ENCODE results near the gene TRPM7.

DNA sequence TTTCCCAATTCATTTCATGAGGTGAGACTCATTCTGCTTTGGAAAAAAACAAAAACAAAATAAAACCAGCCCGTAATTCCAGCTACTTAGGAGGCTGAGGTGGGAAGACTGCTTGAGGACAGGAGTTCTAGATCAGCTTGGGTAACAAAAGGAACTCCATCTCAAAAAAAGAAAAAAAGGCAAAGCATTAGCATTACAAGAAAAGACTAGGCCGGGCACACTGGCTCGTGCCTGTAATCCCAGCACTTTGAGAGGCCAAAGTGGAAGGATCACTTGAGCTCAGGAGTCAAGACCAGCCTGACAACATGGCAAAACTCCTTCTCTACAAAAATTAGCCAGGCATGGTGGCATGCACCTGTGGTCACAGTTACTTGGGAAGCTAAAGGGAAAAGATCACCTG, 33.9 kb downstream of the TRPM7 start:
- no peak for TF ChIP-seq CTCF (conservative IDR thresholded peaks at IDR 0.05; ENCODE audit: low read depth, low read length)
- TF ChIP-seq EZH2 (IDR thresholded peaks at IDR 0.05; ENCODE audit: borderline replicate concordance, low read depth, low read length, poor library complexity, severe bottlenecking) = no peak
